Liver (tissue), 9 donors: ENCODE measurements around the gene NBEAL1. TPM values are rescaled to one million over a fixed set of nuclear protein-coding genes. Genes with fewer than 3 reads are reported as not detected.
"Not testable (repeated sequence)": the region's sequence is repeated elsewhere in the genome, so short reads cannot be mapped to it uniquely, and the experiment has no call there.

Source experiments
- DNase-seq: peaks from one replicate; pipeline ENCODE4 v3.0.0-alpha.2; 2017; ENCODE audit warnings: low spot score
- H3K27ac ChIP-seq, 2 donors: one replicate each; pipeline ENCODE4 v1.7.0; 2013; ENCODE audit warnings: inconsistent platforms in 2 of 2, low read length in 2 of 2, control low read depth in 1 of 2, low read depth in 1 of 2, mild to moderate bottlenecking in 1 of 2
- H3K27me3 ChIP-seq, 4 donors: one replicate each; pipeline versions ENCODE4 v1.6.1 to v1.7.0; 2013; ENCODE audit warnings: low read length in 3 of 4, inconsistent platforms in 1 of 4, mild to moderate bottlenecking in 1 of 4, moderate library complexity in 1 of 4; ENCODE audit not compliant: control insufficient read depth in 4 of 4, insufficient read depth in 4 of 4
- H3K36me3 ChIP-seq, 4 donors: one replicate each; pipeline versions ENCODE4 v1.6.1 to v1.7.0; 2013; ENCODE audit warnings: low read length in 3 of 4, mild to moderate bottlenecking in 3 of 4, low read depth in 1 of 4, moderate library complexity in 1 of 4; ENCODE audit not compliant: control insufficient read depth in 4 of 4, insufficient read depth in 3 of 4
- H3K4me1 ChIP-seq, 4 donors: one replicate each; pipeline versions ENCODE4 v1.6.1 to v1.7.0; 2013; ENCODE audit warnings: low read length in 3 of 4, mild to moderate bottlenecking in 3 of 4, moderate library complexity in 1 of 4; ENCODE audit not compliant: control insufficient read depth in 4 of 4, insufficient read depth in 4 of 4
- H3K4me3 ChIP-seq, 3 donors: one replicate each; pipeline versions ENCODE4 v1.6.1 to v1.7.0; 2013; ENCODE audit warnings: low read length in 3 of 3, control low read depth in 1 of 3, low read depth in 1 of 3, mild to moderate bottlenecking in 1 of 3
- H3K9ac ChIP-seq, 2 donors: one replicate each; pipeline ENCODE4 v1.7.0; 2013; ENCODE audit warnings: low read length in 2 of 2, mild to moderate bottlenecking in 2 of 2, moderate library complexity in 2 of 2, control low read depth in 1 of 2, low read depth in 1 of 2
- H3K9me3 ChIP-seq, 4 donors: one replicate each; pipeline versions ENCODE4 v1.6.1 to v1.7.0; 2013; ENCODE audit warnings: low read length in 3 of 4; ENCODE audit not compliant: control insufficient read depth in 4 of 4
- FOXA2 ChIP-seq: IDR thresholded peaks from 2 replicates; pipeline ENCODE4 v1.6.1; 2016; ENCODE audit warnings: antibody characterized with exemption
- HNF4A ChIP-seq, 2 donors: conservative IDR thresholded peaks; 2 replicates each; pipeline ENCODE4 v1.6.1; 2016; ENCODE audit warnings: antibody characterized with exemption in 2 of 2, mild to moderate bottlenecking in 2 of 2
- NR2F2 ChIP-seq: IDR thresholded peaks from 2 replicates; pipeline ENCODE4 v1.6.1; 2016; ENCODE audit warnings: antibody characterized with exemption
- RXRA ChIP-seq, 2 donors: IDR thresholded peaks; 2 replicates each; pipeline ENCODE4 v1.6.1; 2017 to 2018; ENCODE audit warnings: antibody characterized with exemption in 2 of 2, mild to moderate bottlenecking in 1 of 2
- WGBS: extraction: QIAGEN DNeasy Blood & Tissue Kit; methylation state at CpG from one replicate; pipeline ENCODE4 v1.1.7; 2013; 5-methylcytosine and 5-hydroxymethylcytosine counted together
- polyA plus RNA-seq, 2 donors: library from polyadenylated mRNA; stranded (reverse) in 1 of 2; unstranded in 1 of 2; fragments of 200-250 nt in 1 of 2; fragments of >200 nt in 1 of 2; fragmentation: Nextera tagmentation in 1 of 2; extraction: Ambion mirVana in 1 of 2; gene quantifications; one replicate each; pipeline versions ENCODE4 v1.2.1 to v1.2.3, GENCODE V29; 2013 to 2015
- total RNA-seq, 2 donors: library from RNA; depleted of rRNA; stranded (reverse); fragments of >200 nt; gene quantifications; one replicate each; pipeline ENCODE4 v1.2.3, GENCODE V29; 2014
- TF ChIP-seq, protein P1 (sequence below): IDR thresholded peaks from 2 replicates; pipeline ENCODE4 v1.6.1; 2016; ENCODE audit warnings: antibody characterized with exemption
- TF ChIP-seq, protein P2 (sequence below): IDR thresholded peaks from 2 replicates; pipeline ENCODE4 v1.6.1; 2016; ENCODE audit warnings: antibody characterized with exemption
- TF ChIP-seq, protein P3 (sequence below): fragments of 150-350 bp; IDR thresholded peaks from 2 replicates; pipeline ENCODE4 v1.5.1; 2017; ENCODE audit warnings: improper control_type of control experiment, low read depth, low read length; ENCODE audit not compliant: missing input control
- donor health status: healthy.
- donor health status: healthy.
- donor health status: healthy.
- donor health status: healthy.
- donor health status: healthy.

NBEAL1 gene
- total and polyA plus RNA-seq, 4 donors = 4.4 to 47.9 (median 17.0) TPM

- TF ChIP-seq, protein P1, sequence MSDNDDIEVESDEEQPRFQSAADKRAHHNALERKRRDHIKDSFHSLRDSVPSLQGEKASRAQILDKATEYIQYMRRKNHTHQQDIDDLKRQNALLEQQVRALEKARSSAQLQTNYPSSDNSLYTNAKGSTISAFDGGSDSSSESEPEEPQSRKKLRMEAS = no peak
- TF ChIP-seq FOXA2 (no peak), NR2F2 (no peak)
Measured at GRCh38 chr2:202989749-202990148, 24.9 kb upstream of the NBEAL1 start (continued).

DNA sequence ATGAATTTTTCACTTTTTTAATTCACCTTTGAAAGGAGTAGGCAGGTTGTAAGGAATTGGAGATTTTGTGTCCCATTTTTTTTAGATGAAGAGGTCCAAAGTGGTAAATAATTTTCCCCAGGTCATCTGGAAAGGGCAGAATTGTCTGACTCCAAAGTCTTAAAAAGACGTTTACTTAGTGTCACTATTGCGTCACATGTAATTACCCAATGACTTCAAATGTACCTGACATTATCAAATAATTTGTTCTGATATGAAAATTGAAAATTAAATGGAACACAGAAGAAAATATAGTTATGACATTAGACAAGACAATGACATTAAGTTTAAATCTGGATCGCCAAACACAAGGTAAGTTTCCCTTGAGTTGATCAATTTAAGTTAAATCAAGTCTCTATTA, 24.2 kb upstream of the NBEAL1 start:
- TF ChIP-seq, protein P2, sequence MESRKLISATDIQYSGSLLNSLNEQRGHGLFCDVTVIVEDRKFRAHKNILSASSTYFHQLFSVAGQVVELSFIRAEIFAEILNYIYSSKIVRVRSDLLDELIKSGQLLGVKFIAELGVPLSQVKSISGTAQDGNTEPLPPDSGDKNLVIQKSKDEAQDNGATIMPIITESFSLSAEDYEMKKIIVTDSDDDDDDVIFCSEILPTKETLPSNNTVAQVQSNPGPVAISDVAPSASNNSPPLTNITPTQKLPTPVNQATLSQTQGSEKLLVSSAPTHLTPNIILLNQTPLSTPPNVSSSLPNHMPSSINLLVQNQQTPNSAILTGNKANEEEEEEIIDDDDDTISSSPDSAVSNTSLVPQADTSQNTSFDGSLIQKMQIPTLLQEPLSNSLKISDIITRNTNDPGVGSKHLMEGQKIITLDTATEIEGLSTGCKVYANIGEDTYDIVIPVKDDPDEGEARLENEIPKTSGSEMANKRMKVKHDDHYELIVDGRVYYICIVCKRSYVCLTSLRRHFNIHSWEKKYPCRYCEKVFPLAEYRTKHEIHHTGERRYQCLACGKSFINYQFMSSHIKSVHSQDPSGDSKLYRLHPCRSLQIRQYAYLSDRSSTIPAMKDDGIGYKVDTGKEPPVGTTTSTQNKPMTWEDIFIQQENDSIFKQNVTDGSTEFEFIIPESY = no peak
- peak in 1 of 2 donors; percentile 41 for TF ChIP-seq HNF4A (conservative IDR thresholded peaks at IDR 0.05)
- no peaks in the 10 kb centered on the region for H3K4me1 ChIP-seq
- no peak for DNase-seq
- no peaks in the 10 kb centered on the region for H3K9me3 ChIP-seq
- no peaks in the 10 kb centered on the region for H3K36me3 ChIP-seq
- H3K27me3 ChIP-seq = no peaks in the 10 kb centered on the region
- 59% methylated on average over 3 of the region's 3 CpGs for WGBS
- H3K27ac ChIP-seq = no peak overlapping the region
- H3K9ac ChIP-seq = no peak overlapping the region
- no peak overlapping the region for H3K4me3 ChIP-seq

DNA sequence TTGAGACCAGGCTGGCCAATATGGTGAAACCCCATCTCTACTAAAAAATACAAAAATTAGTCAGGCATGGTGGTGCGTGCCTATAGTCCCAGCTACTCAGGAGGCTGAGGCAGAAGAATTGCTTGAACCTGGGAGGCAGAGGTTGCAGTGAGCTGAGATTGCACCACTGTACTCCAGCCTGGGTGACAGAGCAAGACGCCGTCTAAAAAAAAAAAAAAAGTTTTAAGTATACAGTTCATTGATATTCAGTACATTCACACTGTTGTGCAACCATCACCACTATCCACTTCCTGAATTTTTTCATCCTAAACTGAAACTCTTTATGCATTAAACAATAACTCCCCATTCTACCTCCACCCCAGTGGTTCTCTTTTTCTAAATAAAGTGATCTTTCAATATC, 17.6 kb upstream of the NBEAL1 start:
- not testable (repeated sequence) for H3K27me3 ChIP-seq, H3K27ac ChIP-seq, H3K9ac ChIP-seq, H3K4me1 ChIP-seq, H3K36me3 ChIP-seq, H3K9me3 ChIP-seq, H3K4me3 ChIP-seq, DNase-seq
- 60% methylated on average over 3 of the region's 3 CpGs for WGBS
- TF ChIP-seq RXRA (IDR thresholded peaks at IDR 0.05) = peak in 1 of 2 donors; percentile 31

GRCh38 chr2:203002054-203002821, 12.4 kb upstream of the NBEAL1 start:
- Histone ChIP-seq H3K9ac (no peak overlapping the region), H3K9me3 (no peaks in the 10 kb centered on the region), H3K4me1 (no peaks in the 10 kb centered on the region), H3K36me3 (no peaks in the 10 kb centered on the region), H3K27me3 (no peaks in the 10 kb centered on the region), H3K27ac (no peak overlapping the region), H3K4me3 (no peak overlapping the region)
- DNase-seq = no peak
- TF ChIP-seq HNF4A (conservative IDR thresholded peaks at IDR 0.05) = no peak
- TF ChIP-seq, protein P3, sequence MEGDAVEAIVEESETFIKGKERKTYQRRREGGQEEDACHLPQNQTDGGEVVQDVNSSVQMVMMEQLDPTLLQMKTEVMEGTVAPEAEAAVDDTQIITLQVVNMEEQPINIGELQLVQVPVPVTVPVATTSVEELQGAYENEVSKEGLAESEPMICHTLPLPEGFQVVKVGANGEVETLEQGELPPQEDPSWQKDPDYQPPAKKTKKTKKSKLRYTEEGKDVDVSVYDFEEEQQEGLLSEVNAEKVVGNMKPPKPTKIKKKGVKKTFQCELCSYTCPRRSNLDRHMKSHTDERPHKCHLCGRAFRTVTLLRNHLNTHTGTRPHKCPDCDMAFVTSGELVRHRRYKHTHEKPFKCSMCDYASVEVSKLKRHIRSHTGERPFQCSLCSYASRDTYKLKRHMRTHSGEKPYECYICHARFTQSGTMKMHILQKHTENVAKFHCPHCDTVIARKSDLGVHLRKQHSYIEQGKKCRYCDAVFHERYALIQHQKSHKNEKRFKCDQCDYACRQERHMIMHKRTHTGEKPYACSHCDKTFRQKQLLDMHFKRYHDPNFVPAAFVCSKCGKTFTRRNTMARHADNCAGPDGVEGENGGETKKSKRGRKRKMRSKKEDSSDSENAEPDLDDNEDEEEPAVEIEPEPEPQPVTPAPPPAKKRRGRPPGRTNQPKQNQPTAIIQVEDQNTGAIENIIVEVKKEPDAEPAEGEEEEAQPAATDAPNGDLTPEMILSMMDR = no peak
- WGBS = 90% methylated on average over 3 of the region's 3 CpGs
